Stimulated activated CD4-positive, alpha-beta T cell treated with anti-CD3 and anti-CD28 coated beads, Interleukin-2, amount 100 ng/mL, for 48 hours (primary cell): Measurements from ENCODE around the gene FAM81A.
A peak's percentile ranks its signal among the peaks of the same experiment; 100 is the strongest.
"Not testable (repeated sequence)": the region's sequence is repeated elsewhere in the genome, so short reads cannot be mapped to it uniquely, and the experiment has no call there.

Source experiments
- DNase-seq, 2 donors: peaks; one replicate each; pipeline ENCODE4 v3.0.0-alpha.2; 2020

Gene FAM81A

DNA sequence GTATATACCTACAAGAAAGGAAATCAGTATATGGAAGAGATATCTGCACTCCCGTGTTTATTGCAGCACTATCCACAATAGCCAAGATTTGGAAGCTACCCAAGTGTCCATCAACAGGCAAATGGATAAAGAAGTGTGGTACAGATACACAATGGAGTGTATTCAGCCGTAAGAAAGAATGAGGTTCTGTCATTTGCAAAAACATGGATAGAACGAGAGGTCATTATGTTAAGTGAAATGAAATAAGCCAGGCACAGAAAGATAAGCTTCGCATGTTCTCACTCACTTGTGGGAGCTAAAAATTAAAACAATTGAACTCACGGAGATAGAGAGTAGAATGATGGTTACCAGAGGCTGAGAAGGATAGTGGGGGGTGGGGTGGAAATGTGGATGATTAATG, 53.1 kb downstream of the FAM81A start:
- DNase-seq = no peak

DNA sequence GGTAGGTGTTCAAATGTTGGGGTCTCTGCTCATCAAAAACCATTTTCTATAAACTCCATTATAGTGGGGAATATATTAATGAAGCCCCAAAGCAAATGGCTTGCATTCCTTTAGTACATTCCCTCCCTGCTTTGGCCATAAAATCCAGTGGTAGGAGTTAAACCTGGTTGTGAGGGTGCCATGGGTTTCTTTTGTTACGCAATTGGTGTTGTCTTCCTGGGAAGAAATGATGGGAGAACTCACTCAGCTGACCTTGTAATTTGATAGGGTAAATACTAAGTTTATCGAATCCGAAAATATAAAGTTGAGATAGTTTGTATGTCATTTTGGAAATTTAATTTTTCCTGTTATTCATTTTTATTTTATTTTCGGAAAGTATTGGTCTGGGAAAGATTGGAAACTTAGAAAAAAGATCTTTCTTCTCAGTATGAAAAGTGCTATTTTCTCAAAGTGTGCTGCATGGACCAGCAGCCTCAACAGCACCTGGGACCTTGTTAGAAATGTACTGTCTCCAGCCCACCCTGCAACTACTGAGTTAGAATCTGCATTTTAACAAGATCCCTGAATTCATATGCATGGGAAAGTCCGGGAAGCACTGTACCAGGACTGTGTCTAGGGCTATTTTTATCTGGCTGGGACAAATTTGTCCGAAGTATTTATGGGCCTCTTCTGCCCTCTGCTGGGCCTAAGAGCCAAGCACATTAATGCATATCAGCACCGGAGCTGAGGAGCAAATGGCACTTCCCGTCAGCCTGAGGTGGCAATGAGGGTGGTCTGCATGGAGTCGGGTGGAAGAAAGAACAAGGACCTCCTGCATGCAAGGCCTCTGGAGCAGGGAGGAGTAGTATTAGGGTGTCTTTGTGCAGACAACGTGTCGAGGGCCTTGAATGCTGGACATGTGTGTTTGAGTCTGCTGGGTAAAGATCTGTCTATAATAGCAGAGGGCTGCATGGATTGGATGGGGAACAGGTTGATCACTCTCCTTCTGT, 54.7 kb downstream of the FAM81A start:
- DNase-seq = peak; percentile 27 to 28

- DNase-seq = no peak
These were observed 63.6 kb downstream of the FAM81A start for GRCh38 chr15:59501597-59501996.

- DNase-seq = no peak
These were observed 77.2 kb downstream of the FAM81A start for GRCh38 chr15:59515190-59515589.

- DNase-seq = no peak
These were observed 78.9 kb downstream of the FAM81A start for GRCh38 chr15:59516655-59517461.

DNA sequence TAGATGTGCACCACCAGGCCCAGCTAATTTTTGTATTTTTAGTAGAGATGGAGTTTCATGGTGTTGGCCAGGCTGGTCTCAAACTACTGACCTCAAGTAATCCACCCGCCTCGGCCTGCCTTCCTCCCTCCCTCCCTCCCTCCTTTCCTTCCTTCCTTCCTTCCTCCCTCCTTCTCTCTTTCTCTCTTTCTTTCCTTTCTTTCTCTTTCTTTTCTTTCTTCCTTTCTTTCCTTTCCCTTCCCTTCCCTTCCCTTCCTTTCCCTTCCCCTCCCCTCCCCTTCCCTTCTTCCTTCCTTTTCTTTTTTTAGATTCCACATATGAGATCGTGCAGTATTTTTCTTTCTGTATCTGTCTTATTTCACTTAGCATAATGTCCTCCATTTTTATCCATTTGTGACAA, 81.3 kb downstream of the FAM81A start:
- DNase-seq = no peak

- no peak for DNase-seq
These were observed 83.5 kb downstream of the FAM81A start for GRCh38 chr15:59521443-59521842.

DNA sequence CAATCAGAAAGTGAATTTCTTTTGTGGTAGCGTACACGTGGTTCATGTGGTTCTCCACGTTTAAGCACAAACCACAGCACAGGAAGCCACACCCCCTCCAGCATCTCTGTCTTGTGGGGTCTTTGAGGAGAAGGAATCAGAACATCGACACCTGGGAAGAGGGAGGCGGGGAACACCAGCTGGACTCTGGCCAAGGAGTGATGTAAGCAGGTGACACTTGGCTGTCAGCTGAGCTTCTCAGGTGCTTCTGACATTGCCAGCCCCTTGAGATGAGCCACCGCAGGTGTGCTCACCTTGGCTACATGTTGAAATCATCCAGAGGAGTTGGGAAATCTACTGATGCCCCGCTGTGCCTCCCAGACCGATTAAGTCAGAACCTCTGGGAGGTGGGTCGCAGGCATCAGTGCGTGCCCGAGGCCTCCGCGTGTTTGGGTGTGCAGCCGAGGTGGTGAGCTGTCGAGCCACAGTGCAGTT, 85.0 kb downstream of the FAM81A start:
- no peak for DNase-seq

DNA sequence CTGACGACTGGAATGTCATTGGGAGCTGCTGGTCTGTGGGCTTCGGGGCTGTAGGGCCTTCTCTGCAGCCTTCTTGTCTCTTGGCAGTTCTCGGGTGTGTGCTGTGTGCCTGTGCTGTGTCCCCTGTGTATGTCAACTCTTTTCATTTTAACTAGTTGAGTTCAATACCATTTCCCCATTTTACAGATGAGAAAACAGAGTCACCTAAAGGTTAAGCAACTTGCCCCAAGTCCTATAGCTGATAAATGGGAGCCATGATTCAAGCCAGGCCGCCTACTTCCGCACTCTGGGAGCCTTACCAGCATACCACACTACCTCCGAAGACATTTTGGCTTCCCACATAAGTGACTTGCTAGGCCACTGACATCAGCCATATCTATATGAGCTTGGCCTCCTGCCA, 85.7 kb downstream of the FAM81A start:
- no peak for DNase-seq

- no peak for DNase-seq
These were observed 86.3 kb downstream of the FAM81A start for GRCh38 chr15:59524331-59524731.

- DNase-seq = not testable (repeated sequence)
These were observed 88.5 kb downstream of the FAM81A start for GRCh38 chr15:59526466-59526865.

- no peak for DNase-seq
These were observed 90.4 kb downstream of the FAM81A start for GRCh38 chr15:59528429-59528828.

DNA sequence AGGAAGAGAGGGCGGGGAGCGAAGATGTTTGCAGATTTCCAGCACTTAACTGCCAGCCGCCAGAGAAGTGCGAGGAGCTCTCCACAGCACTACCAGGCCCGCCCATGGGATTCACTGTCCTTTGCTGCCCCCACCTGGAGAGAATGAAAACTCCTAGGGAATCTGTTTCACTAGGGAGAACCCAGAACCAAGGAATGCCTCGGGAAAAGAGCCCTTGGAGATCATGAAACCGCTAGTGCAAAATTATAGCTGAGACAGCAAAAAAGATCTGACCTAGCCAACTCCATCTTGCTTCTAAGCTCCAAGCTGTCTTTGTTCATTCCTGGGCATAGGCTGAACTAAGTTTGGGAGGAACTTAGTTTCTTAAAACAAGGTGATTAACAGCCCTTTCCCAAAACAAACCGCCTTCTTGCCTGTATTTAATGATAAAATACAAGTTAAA, 91.0 kb downstream of the FAM81A start:
- DNase-seq = peak; percentile 61 to 66

- DNase-seq = no peak
These were observed 93.2 kb downstream of the FAM81A start for GRCh38 chr15:59531066-59531675.

DNA sequence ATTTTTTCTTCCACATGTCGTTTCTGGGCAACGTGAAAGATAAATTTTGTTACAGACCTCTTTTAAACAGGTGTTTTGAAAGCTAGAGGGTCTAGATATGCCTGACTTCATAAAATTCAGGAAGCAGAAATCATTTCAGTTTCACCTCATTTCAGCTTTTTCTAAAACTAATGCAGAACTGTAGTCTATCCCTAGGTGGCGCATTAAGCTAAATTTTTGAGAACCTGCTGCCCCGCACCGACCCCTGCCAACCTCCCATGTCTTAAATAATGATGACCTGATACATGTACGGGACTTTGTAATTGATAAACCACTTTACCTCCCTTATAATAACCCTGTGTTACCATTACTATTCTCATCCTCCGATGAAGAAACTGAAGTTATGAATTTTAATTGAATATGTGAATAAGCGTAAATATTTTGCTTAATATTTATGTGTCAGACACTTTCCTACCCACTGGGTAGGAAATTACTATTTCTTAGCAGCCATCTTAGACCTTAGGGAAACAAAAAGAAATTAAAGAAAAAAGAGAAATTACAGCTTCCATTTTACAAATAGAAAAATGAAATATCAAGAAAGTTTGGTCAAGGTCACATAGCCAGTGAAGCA, 94.9 kb downstream of the FAM81A start:
- peak in 1 of 2 donors; percentile 13 for DNase-seq

DNA sequence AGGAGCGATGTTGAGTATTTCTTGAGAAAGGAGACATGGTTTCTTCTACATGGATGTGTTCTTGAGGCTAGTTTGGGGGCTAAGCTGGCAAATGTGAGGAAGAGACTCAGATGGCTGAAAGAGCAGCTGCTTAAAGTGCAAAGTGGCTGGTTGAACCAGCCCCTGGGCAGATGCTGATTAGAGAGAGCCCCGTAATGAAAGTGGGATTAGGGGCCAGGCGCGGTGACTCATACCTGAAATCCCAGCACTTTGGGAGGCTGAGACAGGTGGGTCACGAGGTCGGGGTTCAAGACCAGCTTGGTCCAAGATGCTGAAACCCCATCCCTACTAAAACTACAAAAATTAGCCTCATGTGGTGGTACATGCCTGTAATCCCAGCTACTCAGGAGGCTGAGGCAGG, 98.6 kb downstream of the FAM81A start:
- no peak for DNase-seq

- DNase-seq = no peak
These were observed 99.4 kb downstream of the FAM81A start for GRCh38 chr15:59537403-59537802.

- DNase-seq = no peak
These were observed 100.5 kb downstream of the FAM81A start for GRCh38 chr15:59538494-59538893.

- no peak for DNase-seq
These were observed 101.8 kb downstream of the FAM81A start for GRCh38 chr15:59539799-59540198.

GRCh38 chr15:59540654-59541053, 102.7 kb downstream of the FAM81A start:
- no peak for DNase-seq

- DNase-seq = no peak
These were observed 103.8 kb downstream of the FAM81A start for GRCh38 chr15:59541750-59542149.

GRCh38 chr15:59543721-59544547, 105.9 kb downstream of the FAM81A start:
- DNase-seq = no peak
